Measurements from ENCODE around the gene CHID1.

CHID1 gene

GRCh38 chr11:836700-837099 is 73.9 kb downstream of the CHID1 start:
- no peaks in the 10 kb centered on the region for H3F3A ChIP-seq (ENCODE audit: low read depth)
- H3K4me1 ChIP-seq (ENCODE audit: insufficient read depth, low read length, poor library complexity, severe bottlenecking) = peaks cover 29% of the 10 kb centered on the region
- peaks cover 13% of the 10 kb centered on the region; the same call in 1 of the 2 replicates for H3K36me3 ChIP-seq (ENCODE audit: insufficient read depth, low read length)

GRCh38 chr11:836274-836673 is 74.3 kb downstream of the CHID1 start:
- Histone ChIP-seq H3F3A (ENCODE audit: low read depth) (no peaks in the 10 kb centered on the region), H2AFZ (ENCODE audit: low read length) (no peak overlapping the region), H3K9ac (ENCODE audit: low read depth, low read length, poor library complexity, severe bottlenecking) (no peak overlapping the region), H3K27me3 (ENCODE audit: insufficient read depth, low read length, poor library complexity, severe bottlenecking) (no peaks in the 10 kb centered on the region), H3K4me1 (ENCODE audit: insufficient read depth, low read length, poor library complexity, severe bottlenecking) (peaks cover 27% of the 10 kb centered on the region), H3K4me2 (ENCODE audit: low read depth, low read length, poor library complexity, severe bottlenecking) (no peak overlapping the region), H4K20me1 (ENCODE audit: insufficient read depth, low read length, poor library complexity, severe bottlenecking) (peaks cover 26% of the 10 kb centered on the region), H3K79me2 (ENCODE audit: insufficient read depth, low read length) (peaks cover 23% of the 10 kb centered on the region), H3K36me3 (ENCODE audit: insufficient read depth, low read length) (peaks cover 13% of the 10 kb centered on the region; the same call in 1 of the 2 replicates), H3K9me2 (replicated peaks; ENCODE audit: low read depth, low read length) (no peaks in the 10 kb centered on the region), H3K9me3 (ENCODE audit: insufficient read depth, low read depth, low read length) (no peaks in the 10 kb centered on the region), H3K4me3 (ENCODE audit: low read length, poor library complexity, severe bottlenecking) (no peak overlapping the region)
- TF ChIP-seq EZH2phosphoT487 (IDR thresholded peaks at IDR 0.05; ENCODE audit: borderline replicate concordance) (no peak), CTCF (conservative IDR thresholded peaks at IDR 0.05; ENCODE audit: low read length) (no peak)

More at GRCh38 chr11:836700-837099, 73.9 kb downstream of the CHID1 start:
- no peaks in the 10 kb centered on the region for H3K9me2 ChIP-seq (replicated peaks; ENCODE audit: low read depth, low read length)
- H3K4me2 ChIP-seq (ENCODE audit: low read depth, low read length, poor library complexity, severe bottlenecking) = no peak overlapping the region
- no peak overlapping the region for H3K9ac ChIP-seq (ENCODE audit: low read depth, low read length, poor library complexity, severe bottlenecking)
- H3K27me3 ChIP-seq (ENCODE audit: insufficient read depth, low read length, poor library complexity, severe bottlenecking) = no peaks in the 10 kb centered on the region
- peaks cover 27% of the 10 kb centered on the region for H3K79me2 ChIP-seq (ENCODE audit: insufficient read depth, low read length)
- no peaks in the 10 kb centered on the region for H3K9me3 ChIP-seq (ENCODE audit: insufficient read depth, low read depth, low read length)
- no peak overlapping the region for H3K4me3 ChIP-seq (ENCODE audit: low read length, poor library complexity, severe bottlenecking)
- H2AFZ ChIP-seq (ENCODE audit: low read length) = no peak overlapping the region
- TF ChIP-seq CTCF (conservative IDR thresholded peaks at IDR 0.05; ENCODE audit: low read length) = no peak
- TF ChIP-seq EZH2phosphoT487 (IDR thresholded peaks at IDR 0.05; ENCODE audit: borderline replicate concordance) = no peak
- H4K20me1 ChIP-seq (ENCODE audit: insufficient read depth, low read length, poor library complexity, severe bottlenecking) = peaks cover 28% of the 10 kb centered on the region

GRCh38 chr11:834371-835316 is 76.0 kb downstream of the CHID1 start:
- Histone ChIP-seq H3K4me3 (ENCODE audit: low read length, poor library complexity, severe bottlenecking) (peak overlapping the region; percentile 13), H3K79me2 (ENCODE audit: insufficient read depth, low read length) (peaks cover 9% of the 10 kb centered on the region; the same call in 1 of the 2 replicates), H2AFZ (ENCODE audit: low read length) (no peak overlapping the region), H3K27me3 (ENCODE audit: insufficient read depth, low read length, poor library complexity, severe bottlenecking) (no peaks in the 10 kb centered on the region), H3K4me2 (ENCODE audit: low read depth, low read length, poor library complexity, severe bottlenecking) (peak overlapping the region; percentile 84), H3K4me1 (ENCODE audit: insufficient read depth, low read length, poor library complexity, severe bottlenecking) (peaks cover 15% of the 10 kb centered on the region), H3K36me3 (ENCODE audit: insufficient read depth, low read length) (peaks cover 11% of the 10 kb centered on the region; the same call in 1 of the 2 replicates), H3K9ac (ENCODE audit: low read depth, low read length, poor library complexity, severe bottlenecking) (no peak overlapping the region), H3K9me2 (replicated peaks; ENCODE audit: low read depth, low read length) (no peaks in the 10 kb centered on the region), H3F3A (ENCODE audit: low read depth) (no peaks in the 10 kb centered on the region), H4K20me1 (ENCODE audit: insufficient read depth, low read length, poor library complexity, severe bottlenecking) (peaks cover 10% of the 10 kb centered on the region), H3K9me3 (ENCODE audit: insufficient read depth, low read depth, low read length) (no peaks in the 10 kb centered on the region)
- TF ChIP-seq CTCF (conservative IDR thresholded peaks at IDR 0.05; ENCODE audit: low read length) = no peak
- TF ChIP-seq EZH2phosphoT487 (IDR thresholded peaks at IDR 0.05; ENCODE audit: borderline replicate concordance) = no peak
